GM23338 (cell line): ENCODE measurements around the gene NFX1. TPM values are rescaled to one million over a fixed set of nuclear protein-coding genes. Genes with fewer than 3 reads are reported as not detected.

Experiments
- ATAC-seq: fragments of 200-7000 bp; cut with Tn5 transposase; 3 replicates; pipeline ENCODE4 v1.9.1; 2020
- DNase-seq: peaks from one replicate; pipeline ENCODE4 v3.0.0-alpha.2; 2015; ENCODE audit warnings: low spot score
- H2AFZ ChIP-seq: fragments of 200-600 bp; sonication (generic); 2 replicates; pipeline ENCODE4 v1.8.0; 2016; ENCODE audit warnings: antibody characterized with exemption, mild to moderate bottlenecking, moderate library complexity
- H3F3A ChIP-seq: fragments of 200-600 bp; sonication (generic); replicated peaks from 2 replicates; pipeline ENCODE4 v1.8.0; 2017; ENCODE audit warnings: antibody characterized with exemption, mixed run types, low read depth
- H3K27ac ChIP-seq: fragments of 200-600 bp; sonication (generic); 2 replicates; pipeline ENCODE4 v1.6.1; 2016; ENCODE audit warnings: low read depth
- H3K27me3 ChIP-seq: fragments of 200-600 bp; sonication (generic); 2 replicates; pipeline ENCODE4 v1.8.0; 2016; ENCODE audit warnings: mild to moderate bottlenecking, mixed run types, moderate library complexity; ENCODE audit not compliant: insufficient read depth
- H3K36me3 ChIP-seq: fragments of 200-600 bp; sonication (generic); 2 replicates; pipeline ENCODE4 v1.8.0; 2016; ENCODE audit warnings: mild to moderate bottlenecking; ENCODE audit not compliant: insufficient read depth
- H3K4me1 ChIP-seq: fragments of 200-600 bp; sonication (generic); 2 replicates; pipeline ENCODE4 v1.8.0; 2016; ENCODE audit warnings: mild to moderate bottlenecking, moderate library complexity; ENCODE audit not compliant: insufficient read depth
- H3K4me2 ChIP-seq: fragments of 200-600 bp; sonication (generic); 2 replicates; pipeline ENCODE4 v1.7.1; 2017; ENCODE audit warnings: mixed run types
- H3K4me3 ChIP-seq: fragments of 200-600 bp; sonication (generic); 2 replicates; pipeline ENCODE4 v1.6.1; 2016; ENCODE audit warnings: mixed run types
- H3K79me2 ChIP-seq: fragments of 200-600 bp; sonication (generic); replicated peaks from 2 replicates; pipeline ENCODE4 v1.8.0; 2017; ENCODE audit warnings: mild to moderate bottlenecking; ENCODE audit not compliant: insufficient read depth
- H3K9me2 ChIP-seq: fragments of 200-600 bp; sonication (generic); 2 replicates; pipeline ENCODE4 v1.8.0; 2017; ENCODE audit not compliant: insufficient read depth
- H4K20me1 ChIP-seq: fragments of 200-600 bp; sonication (generic); replicated peaks from 2 replicates; pipeline ENCODE4 v1.8.0; 2017; ENCODE audit warnings: mild to moderate bottlenecking; ENCODE audit not compliant: insufficient read depth
- H3K27ac Mint-ChIP-seq: 2 replicates; pipeline ENCODE4 v1.8.0; 2020; ENCODE audit warnings: inconsistent platforms, mild to moderate bottlenecking, moderate library complexity, mixed read lengths
- H3K27me3 Mint-ChIP-seq: 3 replicates; pipeline ENCODE4 v1.8.0; 2022; ENCODE audit warnings: low read depth, mild to moderate bottlenecking, moderate library complexity, mixed read lengths, inconsistent platforms; ENCODE audit not compliant: insufficient read depth, poor library complexity
- H3K36me3 Mint-ChIP-seq: 3 replicates; pipeline ENCODE4 v1.8.0; 2021; ENCODE audit warnings: low read depth, mild to moderate bottlenecking, inconsistent platforms, moderate library complexity, mixed read lengths
- H3K4me1 Mint-ChIP-seq: 3 replicates; pipeline ENCODE4 v1.8.0; 2020; ENCODE audit warnings: mild to moderate bottlenecking, inconsistent platforms, mixed read lengths
- H3K4me3 Mint-ChIP-seq: 3 replicates; pipeline ENCODE4 v1.8.0; 2021; ENCODE audit warnings: moderate library complexity, mild to moderate bottlenecking, inconsistent platforms, mixed read lengths
- H3K9me3 Mint-ChIP-seq: 3 replicates; pipeline ENCODE4 v1.8.0; 2020; ENCODE audit warnings: moderate library complexity, mild to moderate bottlenecking, inconsistent platforms, mixed read lengths
- CREB1 ChIP-seq: fragments of 250-450 bp; sonication (Bioruptor Pico); IDR thresholded peaks from 2 replicates; pipeline ENCODE4 v1.5.0; 2020; ENCODE audit warnings: low read depth, mild to moderate bottlenecking, moderate library complexity
- REST ChIP-seq: IDR thresholded peaks from one replicate; pipeline ENCODE4 v1.6.1; 2018; ENCODE audit warnings: antibody characterized with exemption; ENCODE audit not compliant: unreplicated experiment
- ZNF331 ChIP-seq: fragments of 250-450 bp; sonication (Bioruptor Pico); IDR thresholded peaks from 2 replicates; pipeline ENCODE4 v1.5.0; 2020; ENCODE audit warnings: low read depth, mild to moderate bottlenecking, moderate library complexity
- ZNF462 ChIP-seq: fragments of 250-450 bp; sonication (Bioruptor Pico); IDR thresholded peaks from 2 replicates; pipeline ENCODE4 v1.5.0; 2020; ENCODE audit warnings: mild to moderate bottlenecking, moderate library complexity
- polyA plus RNA-seq: library from polyadenylated mRNA; unstranded; fragments of >200 nt; fragmentation: Nextera tagmentation; extraction: Ambion mirVana; gene quantifications from 2 replicates; pipeline ENCODE4 v1.2.1, GENCODE V29; 2016
- total RNA-seq: library from RNA; depleted of rRNA; stranded (reverse); fragments of >200 nt; shearing (Covaris generic); gene quantifications from 2 replicates; pipeline ENCODE4 v1.2.3, GENCODE V29; 2014

Gene NFX1
- total and polyA plus RNA-seq, 2 experiments from 2014 or later = 13.9 to 26.1 TPM

- no peak for TF ChIP-seq ZNF462 (CRISPR knock-in tag)
Observed at GRCh38 chr9:33288828-33289483, 1.4 kb upstream of the NFX1 start (continued).

GRCh38 chr9:33289496-33289895 lies 820 bp upstream of the NFX1 start:
- H3K4me1 ChIP-seq = 0 out of 2 replicates have a peak, but pooled peaks cover 5% of the 10 kb centered on the region
- ATAC-seq = peak; percentile 10
- peaks cover 7% of the 10 kb centered on the region for H3K36me3 Mint-ChIP-seq
- H3K36me3 ChIP-seq = no peaks in the 10 kb centered on the region; the same call in 1 of the 2 replicates
- H3K27me3 Mint-ChIP-seq = peaks cover 7% of the 10 kb centered on the region
- peaks cover 13% of the 10 kb centered on the region for H3K4me1 Mint-ChIP-seq
- H3K9me2 ChIP-seq = no peaks in the 10 kb centered on the region
- DNase-seq = peak; percentile 13
- H3K27me3 ChIP-seq = no peaks in the 10 kb centered on the region
- no peaks in the 10 kb centered on the region for H3F3A ChIP-seq
- H3K27ac Mint-ChIP-seq = peak overlapping the region; percentile 100
- peak overlapping the region; percentile 83 for H3K4me3 ChIP-seq
- H3K4me3 Mint-ChIP-seq = peak overlapping the region; percentile 100
- H3K79me2 ChIP-seq = peaks cover 38% of the 10 kb centered on the region
- H3K9me3 Mint-ChIP-seq = no peaks in the 10 kb centered on the region; the same call in 2 of the 3 replicates
- H4K20me1 ChIP-seq = no peaks in the 10 kb centered on the region; the same call in 1 of the 2 replicates
- H3K27ac ChIP-seq = peak overlapping the region; percentile 96; the same call in 1 of the 2 replicates
- H3K4me2 ChIP-seq = peak overlapping the region; percentile 83
- H2AFZ ChIP-seq = no peak overlapping the region
- TF ChIP-seq CREB1 (CRISPR knock-in tag) (no peak), ZNF462 (CRISPR knock-in tag) (no peak), ZNF331 (CRISPR knock-in tag) (no peak), REST (no peak)
